Muscle layer of duodenum (tissue), 2 donors: ENCODE data around the gene ZKSCAN5.

Experiments
- H3K27ac ChIP-seq: one replicate; pipeline ENCODE4 v1.7.0; 2013; ENCODE audit warnings: mild to moderate bottlenecking, low read length
- H3K27me3 ChIP-seq: one replicate; pipeline ENCODE4 v1.7.0; 2013; ENCODE audit warnings: low read depth, mild to moderate bottlenecking, control low read depth, low read length
- H3K36me3 ChIP-seq, 2 donors: one replicate each; pipeline ENCODE4 v1.7.0; 2013; ENCODE audit warnings: low read length in 2 of 2, control low read depth in 1 of 2, mild to moderate bottlenecking in 1 of 2; ENCODE audit not compliant: insufficient read depth in 2 of 2, control insufficient read depth in 1 of 2
- H3K4me1 ChIP-seq, 2 donors: one replicate each; pipeline ENCODE4 v1.7.0; 2013; ENCODE audit warnings: low read length in 2 of 2, mild to moderate bottlenecking in 2 of 2, control low read depth in 1 of 2, moderate library complexity in 1 of 2; ENCODE audit not compliant: insufficient read depth in 2 of 2, control insufficient read depth in 1 of 2
- H3K4me3 ChIP-seq, 2 donors: one replicate each; pipeline ENCODE4 v1.7.0; 2013; ENCODE audit warnings: low read length in 2 of 2, low read depth in 1 of 2, mild to moderate bottlenecking in 1 of 2
- H3K9me3 ChIP-seq, 2 donors: one replicate each; pipeline ENCODE4 v1.7.0; 2013; ENCODE audit warnings: low read length in 2 of 2, control low read depth in 1 of 2, mild to moderate bottlenecking in 1 of 2; ENCODE audit not compliant: control insufficient read depth in 1 of 2
- donor health status: healthy.

ZKSCAN5 gene

DNA sequence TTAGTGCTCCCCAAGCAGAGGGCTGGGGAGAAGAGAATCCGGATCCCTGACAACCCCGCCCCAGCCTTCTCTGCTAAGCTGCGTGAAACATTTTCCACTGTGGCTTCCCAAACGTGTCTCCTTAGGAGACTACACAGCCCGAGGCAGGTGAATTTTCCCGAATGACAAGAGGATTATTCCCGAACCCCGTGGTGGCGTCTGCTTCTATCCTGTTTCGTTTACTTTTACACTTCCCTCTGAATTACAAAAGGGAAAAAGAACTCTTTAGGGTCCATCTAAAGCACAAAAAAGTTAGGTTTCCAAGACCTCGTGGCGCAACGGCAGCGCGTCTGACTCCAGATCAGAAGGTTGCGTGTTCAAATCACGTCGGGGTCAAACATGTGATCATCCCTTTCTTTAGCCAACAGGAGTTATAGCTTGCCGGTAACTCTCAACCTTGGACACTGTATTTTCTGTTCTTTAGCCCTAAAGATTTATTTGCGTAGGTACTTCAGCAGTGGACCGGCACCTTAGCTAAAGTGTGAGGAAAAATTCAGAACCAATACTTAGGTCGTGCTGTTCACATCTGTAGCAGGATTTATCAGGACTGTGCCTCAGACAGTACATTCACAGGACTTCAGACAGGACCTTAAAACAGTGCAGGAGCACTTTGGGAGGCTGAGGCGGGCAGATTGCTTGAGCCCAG lies 34.9 kb upstream of the ZKSCAN5 start:
- Histone ChIP-seq H3K27ac (no peak overlapping the region), H3K27me3 (no peaks in the 10 kb centered on the region), H3K36me3 (no peaks in the 10 kb centered on the region), H3K4me3 (no peak overlapping the region), H3K4me1 (peaks cover 5 to 22% of the 10 kb centered on the region in 2 donors), H3K9me3 (no peaks in the 10 kb centered on the region)

DNA sequence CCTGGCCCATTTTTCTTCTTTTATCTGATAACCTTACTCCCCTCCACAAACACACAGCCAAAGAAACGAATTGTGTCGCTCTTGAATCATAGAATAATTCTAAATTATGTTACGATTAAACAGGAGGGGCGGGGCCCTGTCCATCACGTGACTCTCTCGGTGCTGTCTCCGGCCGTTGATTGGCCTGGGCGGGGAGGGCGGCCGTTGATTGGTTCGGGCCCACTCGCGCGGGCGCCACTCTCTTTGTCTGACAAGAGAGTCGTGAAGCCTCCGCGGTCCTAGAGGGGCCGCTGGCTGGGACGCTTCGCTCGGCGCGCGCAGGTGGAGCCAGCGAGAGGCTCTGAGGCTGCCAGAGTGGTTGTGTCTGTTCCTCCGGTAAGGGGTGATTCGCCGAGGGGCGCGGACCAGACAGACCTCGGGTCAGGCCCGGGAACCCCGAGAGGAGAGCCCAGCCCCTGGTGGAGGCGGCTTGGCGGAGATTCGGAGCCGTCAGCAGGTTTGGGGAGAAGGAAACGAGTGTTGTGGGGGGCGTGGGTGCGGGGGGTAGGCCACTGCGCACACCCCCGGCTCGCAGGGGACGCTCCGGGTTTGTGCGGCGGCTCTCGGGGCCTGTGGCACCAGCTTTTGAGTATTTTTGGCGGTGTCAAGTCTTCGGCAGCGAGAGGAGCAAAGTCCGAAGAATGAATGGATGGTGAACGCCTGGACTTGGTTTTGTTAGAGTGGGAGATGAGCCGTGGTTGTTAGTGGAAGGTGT lies 31.7 kb upstream of the ZKSCAN5 start, which contains the start of gene ZNF789:
Gene ZNF789, plus strand, starts transcription at position 330 of the 754 bp plus-strand sequence. CDS start 3,567 bp downstream, outside the sequence.
- H3K27ac ChIP-seq, result peak within 1 kb of the TSS; percentile 56
- H3K4me3 ChIP-seq, result peak within 1 kb of the TSS; percentile 86 to 97
- peaks cover 0 to 14% of the 10 kb centered on the region in 2 donors for H3K4me1 ChIP-seq
- H3K9me3 ChIP-seq, result no peaks in the 10 kb centered on the region
- peaks cover 0 to 7% of the 10 kb centered on the region in 2 donors for H3K36me3 ChIP-seq
- H3K27me3 ChIP-seq, result no peaks in the 10 kb centered on the region

DNA sequence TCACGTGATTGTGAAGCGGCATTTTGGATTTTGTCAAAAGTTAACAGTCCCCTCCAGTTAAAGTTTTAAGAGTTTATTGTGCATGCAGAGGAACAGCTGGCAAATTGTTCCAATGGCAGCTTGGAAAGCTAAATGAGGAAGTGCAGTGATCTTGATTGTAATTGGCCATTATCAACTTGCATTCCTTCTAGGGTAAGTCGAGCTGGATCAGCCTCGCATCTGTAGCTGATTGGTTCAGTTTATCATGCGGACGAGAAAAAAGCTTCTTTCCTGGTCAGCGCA lies 31.2 kb upstream of the ZKSCAN5 start:
- Histone ChIP-seq H3K36me3 (peaks cover 0 to 7% of the 10 kb centered on the region in 2 donors), H3K9me3 (no peaks in the 10 kb centered on the region), H3K27ac (peak overlapping the region; percentile 49), H3K27me3 (no peaks in the 10 kb centered on the region), H3K4me3 (peak overlapping the region; percentile 86 to 97), H3K4me1 (peaks cover 0 to 14% of the 10 kb centered on the region in 2 donors)

DNA sequence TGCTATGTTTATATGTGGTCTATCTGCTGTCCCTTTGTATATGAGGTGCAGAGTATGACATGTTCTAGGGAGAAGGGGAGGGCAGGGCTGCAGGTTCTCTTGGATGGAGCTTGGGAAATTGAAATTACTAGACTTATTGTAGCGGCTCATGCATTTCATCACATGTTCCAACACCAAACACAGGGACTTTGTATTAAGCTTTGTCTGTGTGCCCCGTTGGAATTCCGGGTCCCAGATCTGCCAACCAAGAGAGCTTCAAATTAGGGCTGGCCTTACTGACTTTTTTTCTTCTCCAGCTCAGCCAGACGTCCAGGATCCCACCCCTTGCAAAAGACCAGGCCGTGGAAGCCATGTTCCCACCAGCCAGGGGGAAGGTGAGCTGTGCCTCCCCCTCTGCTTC lies 28.4 kb upstream of the ZKSCAN5 start:
- H3K4me1 ChIP-seq, result peaks cover 0 to 20% of the 10 kb centered on the region in 2 donors
- no peak overlapping the region for H3K27ac ChIP-seq
- H3K27me3 ChIP-seq, result no peaks in the 10 kb centered on the region
- H3K9me3 ChIP-seq, result no peaks in the 10 kb centered on the region
- no peak overlapping the region for H3K4me3 ChIP-seq
- peaks cover 7 to 20% of the 10 kb centered on the region in 2 donors for H3K36me3 ChIP-seq

DNA sequence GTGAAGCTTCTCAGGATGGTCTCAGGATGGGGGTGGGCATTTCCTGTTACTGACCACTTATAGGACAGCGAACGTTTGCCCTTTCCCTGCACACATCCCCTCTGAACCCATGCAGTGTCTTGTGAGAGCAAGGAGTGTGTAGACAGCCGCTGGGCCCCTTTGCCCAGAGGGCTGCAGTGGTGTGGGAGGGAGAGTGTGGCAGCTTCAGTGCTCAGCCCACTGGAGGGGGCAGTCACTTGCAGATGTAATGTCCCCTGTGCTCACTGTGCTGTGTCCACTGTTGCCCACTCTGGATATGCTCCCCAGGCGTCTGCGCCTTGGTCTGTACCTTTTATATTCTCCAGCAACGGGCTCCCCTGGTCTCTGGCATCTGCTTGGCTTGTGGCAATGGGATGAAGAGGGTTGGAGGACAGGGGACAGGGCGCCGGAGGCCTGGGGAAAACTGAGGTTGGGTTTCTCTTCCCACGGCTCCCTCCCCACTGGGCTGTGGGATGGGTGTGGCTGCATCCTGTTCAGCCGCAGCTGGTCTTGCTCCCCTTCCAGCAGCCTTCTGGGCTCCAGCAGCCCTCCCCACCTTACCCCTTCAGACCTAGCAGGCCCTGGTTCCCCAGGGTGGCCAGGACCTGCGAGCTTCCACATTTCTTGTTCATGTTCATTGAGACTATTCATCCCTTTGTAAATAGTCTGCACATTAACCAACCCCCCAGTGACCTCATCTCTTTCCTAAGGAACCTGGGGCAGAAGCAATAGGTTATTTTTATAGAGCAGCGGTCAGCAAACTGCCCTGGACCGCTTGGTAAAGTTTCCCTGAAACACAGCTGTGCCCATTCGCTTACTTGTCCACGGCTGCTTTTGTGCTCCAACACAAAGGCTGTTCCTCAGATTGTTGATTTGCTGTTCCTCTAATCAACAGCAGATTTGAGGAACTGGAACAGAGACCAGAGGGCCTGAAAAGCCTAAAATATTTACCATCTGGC lies 25.7 kb upstream of the ZKSCAN5 start:
- H3K27me3 ChIP-seq, result no peaks in the 10 kb centered on the region
- H3K4me1 ChIP-seq, result peaks cover 0 to 12% of the 10 kb centered on the region in 2 donors
- H3K4me3 ChIP-seq, result no peak overlapping the region
- H3K9me3 ChIP-seq, result no peaks in the 10 kb centered on the region
- H3K36me3 ChIP-seq, result peaks cover 8 to 22% of the 10 kb centered on the region in 2 donors
- no peak overlapping the region for H3K27ac ChIP-seq

DNA sequence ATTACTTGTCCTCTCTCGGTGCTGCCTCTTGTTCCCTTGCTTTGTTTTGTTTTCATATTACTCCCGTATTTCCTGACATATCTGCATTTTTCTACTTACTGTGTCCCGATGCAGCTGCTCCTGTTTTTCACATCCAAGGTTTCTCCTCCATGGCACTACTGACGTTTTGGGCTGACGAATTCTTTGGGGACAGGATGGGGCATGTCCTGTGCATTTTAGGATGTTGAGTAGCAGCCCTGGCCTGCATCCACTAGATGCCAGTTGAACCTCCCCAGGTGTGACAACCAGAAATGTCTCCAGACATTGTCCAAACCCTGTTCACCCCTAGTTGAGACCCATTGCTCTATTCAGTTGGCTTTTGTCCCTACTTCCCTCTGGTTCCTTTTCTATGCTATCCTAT lies 19.4 kb upstream of the ZKSCAN5 start:
- Histone ChIP-seq H3K27me3 (no peaks in the 10 kb centered on the region), H3K4me1 (no peaks in the 10 kb centered on the region), H3K4me3 (no peak overlapping the region), H3K36me3 (peaks cover 14 to 23% of the 10 kb centered on the region in 2 donors), H3K27ac (no peak overlapping the region), H3K9me3 (no peaks in the 10 kb centered on the region)

DNA sequence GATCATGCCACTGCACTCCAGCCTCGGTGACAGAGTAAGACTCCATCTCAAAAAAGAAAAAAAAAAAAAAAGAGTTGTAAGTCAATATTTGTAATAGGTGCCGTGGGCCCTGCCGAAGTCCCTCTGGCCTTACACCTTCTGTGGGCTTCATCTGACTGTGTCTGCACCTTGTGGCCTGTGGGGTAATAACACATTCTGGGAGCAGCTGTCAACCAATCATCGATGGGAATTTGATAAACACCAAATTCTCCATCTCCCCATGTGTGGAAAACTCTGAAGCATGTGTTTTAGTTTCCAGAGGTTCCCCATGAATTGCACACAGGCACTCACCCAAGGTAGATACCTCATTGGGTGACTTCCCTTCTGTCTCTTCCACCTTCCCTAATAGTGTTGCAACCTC lies 15.2 kb upstream of the ZKSCAN5 start:
- Histone ChIP-seq H3K4me1 (no peaks in the 10 kb centered on the region), H3K9me3 (peaks cover 9 to 16% of the 10 kb centered on the region in 2 donors), H3K27ac (no peak overlapping the region), H3K27me3 (no peaks in the 10 kb centered on the region), H3K4me3 (no peak overlapping the region), H3K36me3 (peaks cover 22 to 37% of the 10 kb centered on the region in 2 donors)

DNA sequence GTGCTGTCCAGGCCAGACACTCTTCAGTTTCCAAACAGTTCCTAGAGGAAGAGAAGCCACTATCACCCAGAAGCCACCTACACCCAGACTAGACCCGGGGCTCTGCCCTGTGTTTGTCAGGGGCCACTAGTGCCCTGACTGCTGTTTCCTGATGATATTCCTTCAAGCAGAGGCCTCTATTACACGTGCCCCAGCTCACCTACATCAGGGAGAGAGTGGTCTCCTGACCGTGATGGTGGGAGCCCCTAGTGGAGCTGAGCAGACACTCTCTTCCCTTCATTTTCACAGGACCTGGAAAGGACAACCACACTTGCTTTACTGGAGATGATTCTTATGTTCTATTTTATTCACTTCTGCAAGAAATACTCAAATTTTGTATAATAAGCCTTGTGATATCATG lies 13.6 kb upstream of the ZKSCAN5 start:
- Histone ChIP-seq H3K9me3 (peaks cover 11 to 20% of the 10 kb centered on the region in 2 donors), H3K4me3 (no peak overlapping the region), H3K36me3 (peaks cover 24 to 46% of the 10 kb centered on the region in 2 donors)

DNA sequence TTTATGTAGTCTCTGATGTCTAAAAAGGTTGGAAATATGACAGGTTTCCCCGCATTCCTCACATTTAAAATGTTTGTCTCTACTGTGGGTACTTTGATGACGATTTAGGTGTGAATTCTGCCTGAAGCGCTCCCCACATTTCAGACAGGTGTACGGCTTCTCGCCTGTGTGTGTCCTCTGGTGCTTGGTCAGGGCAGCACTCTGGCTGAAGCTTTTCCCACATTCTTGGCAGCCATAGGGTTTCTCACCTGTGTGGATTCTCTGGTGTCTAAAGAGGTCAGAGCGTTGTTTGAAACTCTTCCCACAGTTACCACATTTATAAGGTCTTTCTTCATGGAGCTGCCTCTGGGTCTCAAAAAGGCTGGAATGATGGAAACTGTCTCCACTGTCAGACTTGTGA lies 10.6 kb upstream of the ZKSCAN5 start:
- no peak overlapping the region for H3K27ac ChIP-seq
- H3K4me1 ChIP-seq, result peaks cover 4 to 14% of the 10 kb centered on the region in 2 donors
- peaks cover 11 to 20% of the 10 kb centered on the region in 2 donors for H3K9me3 ChIP-seq
- H3K36me3 ChIP-seq, result peaks cover 21 to 59% of the 10 kb centered on the region in 2 donors
- peak overlapping the region; percentile 2 to 49 for H3K4me3 ChIP-seq
- no peaks in the 10 kb centered on the region for H3K27me3 ChIP-seq

More for the DNA sequence above, 13.6 kb upstream of the ZKSCAN5 start:
- no peaks in the 10 kb centered on the region for H3K27me3 ChIP-seq
- H3K4me1 ChIP-seq, result no peaks in the 10 kb centered on the region
- no peak overlapping the region for H3K27ac ChIP-seq

DNA sequence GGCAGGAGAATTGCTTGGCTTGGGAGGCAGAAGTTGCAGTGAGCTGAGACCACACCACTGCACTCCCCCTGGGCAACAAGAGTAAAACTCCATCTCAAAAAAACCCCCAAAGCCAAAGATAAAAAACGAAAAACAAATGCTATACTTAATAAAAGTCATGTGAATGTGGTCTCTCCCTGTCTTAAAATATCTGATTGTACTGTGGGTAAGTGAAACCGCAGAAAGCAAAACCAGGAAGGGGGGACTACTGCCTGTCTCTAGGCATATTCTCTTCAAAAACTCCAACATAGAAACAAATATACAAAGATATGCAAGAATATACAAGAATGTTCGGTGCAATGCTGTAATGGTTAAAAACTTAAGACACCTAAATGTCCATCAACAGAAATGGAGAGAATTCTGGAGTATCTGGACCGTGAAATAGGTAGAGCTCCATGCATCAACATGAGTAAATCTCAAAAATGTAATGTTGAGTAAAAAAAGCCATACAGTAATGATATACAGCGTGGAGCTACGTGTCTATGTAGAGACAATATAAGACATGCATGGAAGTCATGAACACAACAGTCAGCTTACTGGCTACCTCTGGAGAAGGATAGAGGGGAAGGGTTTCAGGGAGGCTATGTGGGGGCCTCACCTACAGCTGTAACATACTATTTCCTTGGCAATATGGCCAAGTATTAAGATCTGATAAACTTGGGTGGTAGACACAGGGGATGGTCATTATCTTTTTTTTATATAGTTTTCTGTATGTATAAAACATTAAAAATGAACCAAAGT lies 6.5 kb upstream of the ZKSCAN5 start:
- H3K4me3 ChIP-seq, result peak overlapping the region; percentile 99 to 100
- H3K9me3 ChIP-seq, result peaks cover 11 to 17% of the 10 kb centered on the region in 2 donors
- no peaks in the 10 kb centered on the region for H3K27me3 ChIP-seq
- peaks cover 4 to 24% of the 10 kb centered on the region in 2 donors for H3K4me1 ChIP-seq
- H3K27ac ChIP-seq, result no peak overlapping the region
- H3K36me3 ChIP-seq, result peaks cover 18 to 47% of the 10 kb centered on the region in 2 donors
